A549 (cell line): Measurements from ENCODE around the gene LILRB4. TPM values are rescaled to one million over a fixed set of nuclear protein-coding genes. Genes with fewer than 3 reads are reported as not detected.

ENCODE experiments used
- ATAC-seq, 2 experiments: fragments of 200-7000 bp in 1 of 2; fragments of >200 bp in 1 of 2; cut with Nextera tagmentation in 1 of 2; cut with Tn5 transposase in 1 of 2; 3 replicates each; pipeline versions ENCODE4 v1.8.0 to v1.9.1; 2018 to 2020; ENCODE audit warnings: mild to moderate bottlenecking in 1 of 2, moderate library complexity in 1 of 2
- CTCF ChIA-PET: fragments of 300-600 bp; sonication (Branson Sonifier 250); formaldehyde crosslinking; extraction: SDS; loops from one replicate; lab custom pipeline; 2021; ENCODE audit warnings: antibody characterized with exemption, inconsistent platforms; lab: Yijun Ruan, JAX
- POLR2A ChIA-PET: fragments of 350-600 bp; formaldehyde crosslinking; extraction: SDS; loops from one replicate; lab custom pipeline; 2021; ENCODE audit warnings: antibody characterized with exemption, inconsistent platforms; lab: Yijun Ruan, JAX
- DNase-seq, 2 experiments: peaks; one replicate each; pipeline versions ENCODE4 v3.0.0 to v3.0.0-alpha.2; 2011 to 2016; ENCODE audit warnings: low read depth in 1 of 2, low spot score in 1 of 2
- FAIRE-seq: peaks from 2 replicates; lab custom pipeline; 2011; peaks lifted over from hg19 to GRCh38; lab: Jason Lieb, UNC
- H3K27ac ChIP-seq, 2 experiments: fragments of >200 bp; sonication (Bioruptor Twin); formaldehyde crosslinking; 3 replicates each; pipeline ENCODE4 v1.5.1; 2016 to 2017
- H3K4me1 ChIP-seq: fragments of >200 bp; sonication (Bioruptor Twin); formaldehyde crosslinking; 3 replicates; pipeline ENCODE4 v1.6.1; 2016
- H3K4me2 ChIP-seq: fragments of >200 bp; sonication (Bioruptor Twin); formaldehyde crosslinking; 3 replicates; pipeline ENCODE4 v1.6.1; 2016
- H3K4me3 ChIP-seq: fragments of >200 bp; sonication (Bioruptor Twin); formaldehyde crosslinking; 3 replicates; pipeline ENCODE4 v1.5.1; 2016
- H3K9me3 ChIP-seq: fragments of >200 bp; sonication (Bioruptor Twin); formaldehyde crosslinking; 3 replicates; pipeline ENCODE4 v1.6.1; 2016
- BHLHE40 ChIP-seq: IDR thresholded peaks from 2 replicates; pipeline ENCODE4 v1.6.1; 2012; ENCODE audit warnings: low read depth, low read length, inconsistent platforms
- CBX2 ChIP-seq: fragments of 200-600 bp; sonication (generic); IDR thresholded peaks from 2 replicates; pipeline ENCODE4 v1.6.1; 2016; ENCODE audit warnings: low read depth, mild to moderate bottlenecking, borderline replicate concordance
- EHF ChIP-seq: fragments of 250-450 bp; sonication (Bioruptor Pico); IDR thresholded peaks from 2 replicates; pipeline ENCODE4 v1.5.0; 2020; ENCODE audit warnings: mild to moderate bottlenecking
- ESRRA ChIP-seq: fragments of 150-350 bp; IDR thresholded peaks from 2 replicates; pipeline ENCODE4 v1.6.1; 2014; ENCODE audit warnings: mild to moderate bottlenecking, low read length, borderline replicate concordance
- JUN ChIP-seq, 2 experiments: fragments of >200 bp; sonication (Bioruptor Twin); formaldehyde crosslinking; IDR thresholded peaks; 2 replicates in 1 of 2; 3 replicates in 1 of 2; pipeline ENCODE4 v1.6.1; 2016 to 2017
- MAFK ChIP-seq: fragments of 450-650 bp; IDR thresholded peaks from 2 replicates; pipeline ENCODE4 v1.6.1; 2014; ENCODE audit not compliant: partially characterized antibody
- MYC ChIP-seq: IDR thresholded peaks from 2 replicates; pipeline ENCODE4 v1.6.1; 2012; ENCODE audit warnings: mild to moderate bottlenecking, inconsistent platforms, low read length, improper control_type of control experiment, borderline replicate concordance
- POLR2A ChIP-seq: IDR thresholded peaks from 2 replicates; pipeline ENCODE4 v1.6.1; 2012; ENCODE audit warnings: mild to moderate bottlenecking, low read length
- POLR2AphosphoS2 ChIP-seq: conservative IDR thresholded peaks from 2 replicates; pipeline ENCODE4 v1.6.1; 2012; ENCODE audit warnings: low read length, improper control_type of control experiment, inconsistent platforms
- RNF2 ChIP-seq: fragments of 200-600 bp; sonication (generic); IDR thresholded peaks from 2 replicates; pipeline ENCODE4 v1.6.1; 2016; ENCODE audit warnings: low read depth, mild to moderate bottlenecking, antibody characterized with exemption, moderate library complexity, borderline replicate concordance
- TFCP2L1 ChIP-seq: fragments of 250-450 bp; sonication (Bioruptor Pico); IDR thresholded peaks from 2 replicates; pipeline ENCODE4 v1.5.0; 2021; ENCODE audit warnings: mild to moderate bottlenecking
- TP53 ChIP-seq: fragments of 250-450 bp; sonication (Bioruptor Pico); IDR thresholded peaks from 2 replicates; pipeline ENCODE4 v1.5.0; 2021; ENCODE audit warnings: mild to moderate bottlenecking, moderate library complexity
- ZC3H11A ChIP-seq: fragments of 450-650 bp; IDR thresholded peaks from 2 replicates; pipeline ENCODE4 v1.6.1; 2014; ENCODE audit warnings: antibody characterized with exemption, mild to moderate bottlenecking
- WGBS: methylation state at CpG from one replicate; pipeline ENCODE4 v1.1.6; 2017; ENCODE audit errors: missing lambda C conversion rate; 5-methylcytosine and 5-hydroxymethylcytosine counted together
- polyA minus RNA-seq: library from RNA; depleted of rRNA, polyadenylated mRNA; stranded (reverse); fragments of >200 nt; gene quantifications from 2 replicates; pipeline ENCODE4 v1.2.3, GENCODE V29; 2011; rRNA and poly(A)+ RNA removed
- polyA plus RNA-seq, 4 experiments: library from polyadenylated mRNA; depleted of rRNA in 3 of 4; stranded (reverse); fragments of >200 nt; fragmentation: RNase III in 1 of 4; extraction: RNeasy Plus Mini Kit Qiagen cat#74134 plus additional on column Dnase treatment in 1 of 4; gene quantifications; 2 replicates in 3 of 4; 3 replicates in 1 of 4; pipeline ENCODE4 v1.2.3, GENCODE V29; 2011 to 2017
- TF ChIP-seq, protein P1 (sequence below): IDR thresholded peaks from 2 replicates; pipeline ENCODE4 v1.6.1; 2012; ENCODE audit warnings: low read depth, borderline replicate concordance
- TF ChIP-seq, protein P2 (sequence below): fragments of 450-650 bp; IDR thresholded peaks from 2 replicates; pipeline ENCODE4 v1.6.1; 2014; ENCODE audit warnings: antibody characterized with exemption
- TF ChIP-seq, protein P3 (sequence below): fragments of >200 bp; sonication (Bioruptor Twin); formaldehyde crosslinking; IDR thresholded peaks from 2 replicates; pipeline ENCODE4 v1.6.1; 2016
- TF ChIP-seq, protein P4 (sequence below): fragments of >200 bp; sonication (Bioruptor Twin); formaldehyde crosslinking; IDR thresholded peaks from 3 replicates; pipeline ENCODE4 v1.5.1; 2016
- TF ChIP-seq, protein P5 (sequence below): fragments of 250-450 bp; sonication (Bioruptor Pico); IDR thresholded peaks from 2 replicates; pipeline ENCODE4 v1.5.0; 2020; ENCODE audit warnings: low read depth, mild to moderate bottlenecking, moderate library complexity
- TF ChIP-seq, protein P6 (sequence below): fragments of 200-600 bp; sonication (generic); IDR thresholded peaks from 2 replicates; pipeline ENCODE4 v1.6.1; 2016; ENCODE audit warnings: antibody characterized with exemption, mild to moderate bottlenecking, moderate library complexity
- TF ChIP-seq, protein P7 (sequence below): IDR thresholded peaks from 2 replicates; pipeline ENCODE4 v1.6.1; 2012
- TF ChIP-seq, protein P8 (sequence below): fragments of >200 bp; sonication (Bioruptor Twin); formaldehyde crosslinking; IDR thresholded peaks from 3 replicates; pipeline ENCODE4 v1.6.1; 2016

Gene LILRB4
- polyA plus RNA-seq (2011; rRNA removed), result not detected in 2 replicates
- not detected in 2 replicates for polyA plus RNA-seq (2012; cell fraction: cytosol; rRNA removed)
- not detected in 2 replicates for polyA plus RNA-seq (2012; cell fraction: nucleus; rRNA removed)
- polyA plus RNA-seq (2017; fragmentation: RNase III; extraction: RNeasy Plus Mini Kit Qiagen cat#74134 plus additional on column Dnase treatment), result not detected in 3 replicates
- polyA minus RNA-seq, result not detected in 2 replicates

DNA sequence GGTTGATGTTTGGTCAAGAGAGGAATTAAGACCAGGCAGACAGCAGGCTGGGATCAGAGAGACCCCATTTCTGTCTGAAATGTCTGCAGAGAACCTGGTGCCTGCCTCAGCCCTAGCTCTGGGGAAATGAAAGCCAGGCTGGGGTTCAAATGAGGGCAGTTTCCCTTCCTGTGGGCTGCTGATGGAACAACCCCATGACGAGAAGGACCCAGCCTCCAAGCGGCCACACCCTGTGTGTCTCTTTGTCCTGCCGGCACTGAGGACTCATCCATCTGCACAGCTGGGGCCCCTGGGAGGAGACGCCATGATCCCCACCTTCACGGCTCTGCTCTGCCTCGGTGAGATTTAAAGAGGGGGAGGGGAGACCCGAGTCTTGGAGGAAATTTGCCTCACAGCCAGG lies at the start of gene LILRB4:
LILRB4 (plus strand) TSS at position 256 of the 400 bp plus-strand sequence; CDS start at position 305, 49 bp downstream.
- FAIRE-seq (no peak), DNase-seq (no peak), ATAC-seq (no peak)
- no peaks in the 10 kb centered on the region; the same call in 2 of the 3 replicates for H3K9me3 ChIP-seq
- no peak within 1 kb of the TSS for H3K27ac ChIP-seq
- TF ChIP-seq TFCP2L1 (CRISPR knock-in tag) (no peak), CBX2 (no peak), MYC (no peak), EHF (no peak), JUN (IDR thresholded peaks at IDR 0.05) (no peak), POLR2A (no peak), ZC3H11A (no peak), MAFK (no peak), POLR2AphosphoS2 (no peak)
- TF ChIP-seq, protein P1, sequence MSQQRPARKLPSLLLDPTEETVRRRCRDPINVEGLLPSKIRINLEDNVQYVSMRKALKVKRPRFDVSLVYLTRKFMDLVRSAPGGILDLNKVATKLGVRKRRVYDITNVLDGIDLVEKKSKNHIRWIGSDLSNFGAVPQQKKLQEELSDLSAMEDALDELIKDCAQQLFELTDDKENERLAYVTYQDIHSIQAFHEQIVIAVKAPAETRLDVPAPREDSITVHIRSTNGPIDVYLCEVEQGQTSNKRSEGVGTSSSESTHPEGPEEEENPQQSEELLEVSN, result no peak
- TF ChIP-seq, protein P2, sequence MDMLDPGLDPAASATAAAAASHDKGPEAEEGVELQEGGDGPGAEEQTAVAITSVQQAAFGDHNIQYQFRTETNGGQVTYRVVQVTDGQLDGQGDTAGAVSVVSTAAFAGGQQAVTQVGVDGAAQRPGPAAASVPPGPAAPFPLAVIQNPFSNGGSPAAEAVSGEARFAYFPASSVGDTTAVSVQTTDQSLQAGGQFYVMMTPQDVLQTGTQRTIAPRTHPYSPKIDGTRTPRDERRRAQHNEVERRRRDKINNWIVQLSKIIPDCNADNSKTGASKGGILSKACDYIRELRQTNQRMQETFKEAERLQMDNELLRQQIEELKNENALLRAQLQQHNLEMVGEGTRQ, result no peak
- TF ChIP-seq, protein P3, sequence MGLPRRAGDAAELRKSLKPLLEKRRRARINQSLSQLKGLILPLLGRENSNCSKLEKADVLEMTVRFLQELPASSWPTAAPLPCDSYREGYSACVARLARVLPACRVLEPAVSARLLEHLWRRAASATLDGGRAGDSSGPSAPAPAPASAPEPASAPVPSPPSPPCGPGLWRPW, result no peak
- 20% methylated on average over 7 of the region's 7 CpGs for whole genome bisulfite sequencing
- ChIA-PET POLR2A (no interaction called here), CTCF (interaction anchor here (0.6 to 3.3 kb wide), 3 partner anchors 10 to 135 kb away, joined by 8 to 18 read pairs (median 16); no protein-coding TSS in a partner anchor)
- H3K4me2 ChIP-seq, result no peak within 1 kb of the TSS
- no peaks in the 10 kb centered on the region for H3K4me1 ChIP-seq
- no peak within 1 kb of the TSS for H3K4me3 ChIP-seq

DNA sequence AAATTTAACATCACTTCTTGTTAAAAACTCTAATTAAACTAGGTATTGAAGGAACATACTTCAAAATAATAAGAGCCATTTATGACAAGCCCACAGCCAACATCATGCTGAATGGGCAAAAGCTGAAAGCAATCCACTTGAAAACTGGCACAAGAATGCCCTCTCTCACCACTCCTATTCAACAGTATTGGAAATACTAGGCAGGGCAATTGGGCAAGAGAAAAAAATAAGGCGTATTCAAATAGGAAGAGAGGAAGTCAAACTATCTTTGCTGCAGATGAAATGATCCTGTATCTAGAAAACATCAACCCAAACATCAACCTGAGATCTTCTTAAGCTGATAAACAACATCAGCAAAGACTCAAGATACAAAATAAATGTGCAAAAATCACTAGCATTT lies 48.1 kb upstream of the LILRB4 start:
- no peak for ATAC-seq
- ChIA-PET POLR2A (no interaction called here), CTCF (interaction anchor here (1.4 kb wide), 1 partner anchor 38 kb away, joined by 4 read pairs; no protein-coding TSS in a partner anchor)
- Histone ChIP-seq H3K4me1 (no peaks in the 10 kb centered on the region), H3K4me2 (no peak overlapping the region), H3K4me3 (no peak overlapping the region), H3K9me3 (0 out of 3 replicates have a peak, but pooled peaks cover 3% of the 10 kb centered on the region), H3K27ac (no peak overlapping the region)
- 15% methylated on average over 1 of the region's 1 CpG for WGBS
- FAIRE-seq, result no peak
- TF ChIP-seq, protein P4, sequence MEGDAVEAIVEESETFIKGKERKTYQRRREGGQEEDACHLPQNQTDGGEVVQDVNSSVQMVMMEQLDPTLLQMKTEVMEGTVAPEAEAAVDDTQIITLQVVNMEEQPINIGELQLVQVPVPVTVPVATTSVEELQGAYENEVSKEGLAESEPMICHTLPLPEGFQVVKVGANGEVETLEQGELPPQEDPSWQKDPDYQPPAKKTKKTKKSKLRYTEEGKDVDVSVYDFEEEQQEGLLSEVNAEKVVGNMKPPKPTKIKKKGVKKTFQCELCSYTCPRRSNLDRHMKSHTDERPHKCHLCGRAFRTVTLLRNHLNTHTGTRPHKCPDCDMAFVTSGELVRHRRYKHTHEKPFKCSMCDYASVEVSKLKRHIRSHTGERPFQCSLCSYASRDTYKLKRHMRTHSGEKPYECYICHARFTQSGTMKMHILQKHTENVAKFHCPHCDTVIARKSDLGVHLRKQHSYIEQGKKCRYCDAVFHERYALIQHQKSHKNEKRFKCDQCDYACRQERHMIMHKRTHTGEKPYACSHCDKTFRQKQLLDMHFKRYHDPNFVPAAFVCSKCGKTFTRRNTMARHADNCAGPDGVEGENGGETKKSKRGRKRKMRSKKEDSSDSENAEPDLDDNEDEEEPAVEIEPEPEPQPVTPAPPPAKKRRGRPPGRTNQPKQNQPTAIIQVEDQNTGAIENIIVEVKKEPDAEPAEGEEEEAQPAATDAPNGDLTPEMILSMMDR, result no peak
- TF ChIP-seq, protein P5, sequence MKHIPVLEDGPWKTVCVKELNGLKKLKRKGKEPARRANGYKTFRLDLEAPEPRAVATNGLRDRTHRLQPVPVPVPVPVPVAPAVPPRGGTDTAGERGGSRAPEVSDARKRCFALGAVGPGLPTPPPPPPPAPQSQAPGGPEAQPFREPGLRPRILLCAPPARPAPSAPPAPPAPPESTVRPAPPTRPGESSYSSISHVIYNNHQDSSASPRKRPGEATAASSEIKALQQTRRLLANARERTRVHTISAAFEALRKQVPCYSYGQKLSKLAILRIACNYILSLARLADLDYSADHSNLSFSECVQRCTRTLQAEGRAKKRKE (CRISPR knock-in tag), result no peak
- TF ChIP-seq RNF2 (no peak), TFCP2L1 (CRISPR knock-in tag) (no peak), TP53 (CRISPR knock-in tag) (no peak), BHLHE40 (no peak), ESRRA (no peak)
- TF ChIP-seq, protein P6, sequence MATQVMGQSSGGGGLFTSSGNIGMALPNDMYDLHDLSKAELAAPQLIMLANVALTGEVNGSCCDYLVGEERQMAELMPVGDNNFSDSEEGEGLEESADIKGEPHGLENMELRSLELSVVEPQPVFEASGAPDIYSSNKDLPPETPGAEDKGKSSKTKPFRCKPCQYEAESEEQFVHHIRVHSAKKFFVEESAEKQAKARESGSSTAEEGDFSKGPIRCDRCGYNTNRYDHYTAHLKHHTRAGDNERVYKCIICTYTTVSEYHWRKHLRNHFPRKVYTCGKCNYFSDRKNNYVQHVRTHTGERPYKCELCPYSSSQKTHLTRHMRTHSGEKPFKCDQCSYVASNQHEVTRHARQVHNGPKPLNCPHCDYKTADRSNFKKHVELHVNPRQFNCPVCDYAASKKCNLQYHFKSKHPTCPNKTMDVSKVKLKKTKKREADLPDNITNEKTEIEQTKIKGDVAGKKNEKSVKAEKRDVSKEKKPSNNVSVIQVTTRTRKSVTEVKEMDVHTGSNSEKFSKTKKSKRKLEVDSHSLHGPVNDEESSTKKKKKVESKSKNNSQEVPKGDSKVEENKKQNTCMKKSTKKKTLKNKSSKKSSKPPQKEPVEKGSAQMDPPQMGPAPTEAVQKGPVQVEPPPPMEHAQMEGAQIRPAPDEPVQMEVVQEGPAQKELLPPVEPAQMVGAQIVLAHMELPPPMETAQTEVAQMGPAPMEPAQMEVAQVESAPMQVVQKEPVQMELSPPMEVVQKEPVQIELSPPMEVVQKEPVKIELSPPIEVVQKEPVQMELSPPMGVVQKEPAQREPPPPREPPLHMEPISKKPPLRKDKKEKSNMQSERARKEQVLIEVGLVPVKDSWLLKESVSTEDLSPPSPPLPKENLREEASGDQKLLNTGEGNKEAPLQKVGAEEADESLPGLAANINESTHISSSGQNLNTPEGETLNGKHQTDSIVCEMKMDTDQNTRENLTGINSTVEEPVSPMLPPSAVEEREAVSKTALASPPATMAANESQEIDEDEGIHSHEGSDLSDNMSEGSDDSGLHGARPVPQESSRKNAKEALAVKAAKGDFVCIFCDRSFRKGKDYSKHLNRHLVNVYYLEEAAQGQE, result no peak
- TF ChIP-seq, protein P7, sequence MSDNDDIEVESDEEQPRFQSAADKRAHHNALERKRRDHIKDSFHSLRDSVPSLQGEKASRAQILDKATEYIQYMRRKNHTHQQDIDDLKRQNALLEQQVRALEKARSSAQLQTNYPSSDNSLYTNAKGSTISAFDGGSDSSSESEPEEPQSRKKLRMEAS, result no peak
- TF ChIP-seq, protein P8, sequence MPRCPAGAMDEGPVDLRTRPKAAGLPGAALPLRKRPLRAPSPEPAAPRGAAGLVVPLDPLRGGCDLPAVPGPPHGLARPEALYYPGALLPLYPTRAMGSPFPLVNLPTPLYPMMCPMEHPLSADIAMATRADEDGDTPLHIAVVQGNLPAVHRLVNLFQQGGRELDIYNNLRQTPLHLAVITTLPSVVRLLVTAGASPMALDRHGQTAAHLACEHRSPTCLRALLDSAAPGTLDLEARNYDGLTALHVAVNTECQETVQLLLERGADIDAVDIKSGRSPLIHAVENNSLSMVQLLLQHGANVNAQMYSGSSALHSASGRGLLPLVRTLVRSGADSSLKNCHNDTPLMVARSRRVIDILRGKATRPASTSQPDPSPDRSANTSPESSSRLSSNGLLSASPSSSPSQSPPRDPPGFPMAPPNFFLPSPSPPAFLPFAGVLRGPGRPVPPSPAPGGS, result no peak
- no peak for DNase-seq
